Measurements from ENCODE around the gene ANKRD44.

DNA sequence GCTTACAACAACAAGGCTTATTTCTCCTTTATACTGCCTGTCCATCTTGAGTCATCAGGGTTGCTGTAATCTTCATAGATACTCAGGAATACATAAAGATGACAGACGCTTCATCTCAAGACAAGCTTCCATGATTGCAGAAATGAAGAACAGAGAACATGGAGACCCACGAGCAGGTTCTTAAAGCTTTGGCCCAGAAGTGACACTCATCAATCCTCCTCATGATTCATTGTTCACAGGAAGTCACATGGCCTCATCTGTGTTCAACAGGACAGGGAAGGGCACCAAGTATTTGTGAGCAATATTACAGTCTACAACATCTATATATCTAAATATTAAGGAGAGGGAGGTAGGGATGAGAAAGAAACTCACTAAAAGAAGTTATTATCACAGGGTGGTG, 347.5 kb downstream of the ANKRD44 start:
- no peak for TF ChIP-seq CTCF (IDR thresholded peaks at IDR 0.05)
- TF ChIP-seq, protein P1, sequence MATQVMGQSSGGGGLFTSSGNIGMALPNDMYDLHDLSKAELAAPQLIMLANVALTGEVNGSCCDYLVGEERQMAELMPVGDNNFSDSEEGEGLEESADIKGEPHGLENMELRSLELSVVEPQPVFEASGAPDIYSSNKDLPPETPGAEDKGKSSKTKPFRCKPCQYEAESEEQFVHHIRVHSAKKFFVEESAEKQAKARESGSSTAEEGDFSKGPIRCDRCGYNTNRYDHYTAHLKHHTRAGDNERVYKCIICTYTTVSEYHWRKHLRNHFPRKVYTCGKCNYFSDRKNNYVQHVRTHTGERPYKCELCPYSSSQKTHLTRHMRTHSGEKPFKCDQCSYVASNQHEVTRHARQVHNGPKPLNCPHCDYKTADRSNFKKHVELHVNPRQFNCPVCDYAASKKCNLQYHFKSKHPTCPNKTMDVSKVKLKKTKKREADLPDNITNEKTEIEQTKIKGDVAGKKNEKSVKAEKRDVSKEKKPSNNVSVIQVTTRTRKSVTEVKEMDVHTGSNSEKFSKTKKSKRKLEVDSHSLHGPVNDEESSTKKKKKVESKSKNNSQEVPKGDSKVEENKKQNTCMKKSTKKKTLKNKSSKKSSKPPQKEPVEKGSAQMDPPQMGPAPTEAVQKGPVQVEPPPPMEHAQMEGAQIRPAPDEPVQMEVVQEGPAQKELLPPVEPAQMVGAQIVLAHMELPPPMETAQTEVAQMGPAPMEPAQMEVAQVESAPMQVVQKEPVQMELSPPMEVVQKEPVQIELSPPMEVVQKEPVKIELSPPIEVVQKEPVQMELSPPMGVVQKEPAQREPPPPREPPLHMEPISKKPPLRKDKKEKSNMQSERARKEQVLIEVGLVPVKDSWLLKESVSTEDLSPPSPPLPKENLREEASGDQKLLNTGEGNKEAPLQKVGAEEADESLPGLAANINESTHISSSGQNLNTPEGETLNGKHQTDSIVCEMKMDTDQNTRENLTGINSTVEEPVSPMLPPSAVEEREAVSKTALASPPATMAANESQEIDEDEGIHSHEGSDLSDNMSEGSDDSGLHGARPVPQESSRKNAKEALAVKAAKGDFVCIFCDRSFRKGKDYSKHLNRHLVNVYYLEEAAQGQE (IDR thresholded peaks at IDR 0.05; ENCODE audit: insufficient read depth in 1 of 2, low read depth in 2 of 2, low read length in 1 of 2): no peak
- no peak for TF ChIP-seq POLR2AphosphoS5 (IDR thresholded peaks at IDR 0.05; ENCODE audit: low read depth, low read length)
- TF ChIP-seq TCF7L2 (IDR thresholded peaks at IDR 0.05; ENCODE audit: low read depth, low read length): no peak
